HL-60 (cell line): ENCODE measurements around the gene SLC39A10.

Experiments
- GABPA ChIP-seq: IDR thresholded peaks from 2 replicates; pipeline ENCODE4 v1.6.1; 2012; ENCODE audit warnings: low read depth
- POLR2AphosphoS5 ChIP-seq: IDR thresholded peaks from 2 replicates; pipeline ENCODE4 v1.6.1; 2012; ENCODE audit warnings: low read depth
- REST ChIP-seq: IDR thresholded peaks from 2 replicates; pipeline ENCODE4 v1.6.1; 2012; ENCODE audit warnings: low read depth; ENCODE audit not compliant: insufficient replicate concordance
- SPI1 ChIP-seq: IDR thresholded peaks from 2 replicates; pipeline ENCODE4 v1.6.1; 2012; ENCODE audit warnings: low read depth, mild to moderate bottlenecking, borderline replicate concordance
- TF ChIP-seq, protein P1 (sequence below): IDR thresholded peaks from one replicate; pipeline ENCODE4 v1.5.1; 2011; ENCODE audit warnings: low read length, control low read depth, inconsistent platforms; ENCODE audit not compliant: insufficient read depth

DNA sequence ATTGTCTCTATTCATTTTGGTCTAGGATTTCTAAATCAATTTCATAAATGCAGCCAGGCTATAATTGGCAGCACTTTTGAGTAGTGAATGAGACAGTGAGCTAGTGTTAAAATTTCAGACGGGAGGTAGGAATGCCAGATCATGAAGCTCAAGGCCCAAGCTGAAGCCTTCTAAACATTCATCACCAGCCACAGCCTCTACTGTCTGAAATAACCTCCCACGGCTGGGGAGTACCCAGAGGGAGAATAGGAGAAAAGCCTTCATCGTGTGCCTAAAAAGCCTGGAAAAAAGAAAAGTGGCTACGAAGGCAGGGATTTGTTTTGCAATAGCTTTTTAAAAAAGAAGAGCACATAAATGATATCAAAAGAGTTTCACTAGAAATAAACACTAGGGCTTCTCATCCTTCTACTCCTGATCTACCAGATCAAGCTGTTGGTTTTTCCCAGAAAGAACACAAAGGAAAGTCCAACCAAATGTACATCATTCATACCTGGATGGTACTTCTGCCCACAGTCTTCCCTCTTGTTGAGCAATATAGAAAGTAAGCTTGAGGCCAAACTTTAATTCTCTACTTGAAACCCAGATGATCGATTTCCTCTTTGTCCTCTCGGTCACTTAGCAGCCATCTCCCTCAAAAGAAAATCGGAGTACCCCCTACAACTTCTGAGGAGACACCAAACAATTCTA, 48.1 kb upstream of the SLC39A10 start:
- TF ChIP-seq SPI1 = no peak
- TF ChIP-seq, protein P1, sequence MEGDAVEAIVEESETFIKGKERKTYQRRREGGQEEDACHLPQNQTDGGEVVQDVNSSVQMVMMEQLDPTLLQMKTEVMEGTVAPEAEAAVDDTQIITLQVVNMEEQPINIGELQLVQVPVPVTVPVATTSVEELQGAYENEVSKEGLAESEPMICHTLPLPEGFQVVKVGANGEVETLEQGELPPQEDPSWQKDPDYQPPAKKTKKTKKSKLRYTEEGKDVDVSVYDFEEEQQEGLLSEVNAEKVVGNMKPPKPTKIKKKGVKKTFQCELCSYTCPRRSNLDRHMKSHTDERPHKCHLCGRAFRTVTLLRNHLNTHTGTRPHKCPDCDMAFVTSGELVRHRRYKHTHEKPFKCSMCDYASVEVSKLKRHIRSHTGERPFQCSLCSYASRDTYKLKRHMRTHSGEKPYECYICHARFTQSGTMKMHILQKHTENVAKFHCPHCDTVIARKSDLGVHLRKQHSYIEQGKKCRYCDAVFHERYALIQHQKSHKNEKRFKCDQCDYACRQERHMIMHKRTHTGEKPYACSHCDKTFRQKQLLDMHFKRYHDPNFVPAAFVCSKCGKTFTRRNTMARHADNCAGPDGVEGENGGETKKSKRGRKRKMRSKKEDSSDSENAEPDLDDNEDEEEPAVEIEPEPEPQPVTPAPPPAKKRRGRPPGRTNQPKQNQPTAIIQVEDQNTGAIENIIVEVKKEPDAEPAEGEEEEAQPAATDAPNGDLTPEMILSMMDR = no peak
- TF ChIP-seq REST = no peak
- TF ChIP-seq POLR2AphosphoS5 = no peak
- TF ChIP-seq GABPA = no peak
